GM23338 (cell line): ENCODE data around the gene SLC39A7. TPM values are rescaled to one million over a fixed set of nuclear protein-coding genes. Genes with fewer than 3 reads are reported as not detected.

ENCODE experiments used
- ATAC-seq: fragments of 200-7000 bp; cut with Tn5 transposase; 3 replicates; pipeline ENCODE4 v1.9.1; 2020
- DNase-seq: peaks from one replicate; pipeline ENCODE4 v3.0.0-alpha.2; 2015; ENCODE audit warnings: low spot score
- H2AFZ ChIP-seq: fragments of 200-600 bp; sonication (generic); 2 replicates; pipeline ENCODE4 v1.8.0; 2016; ENCODE audit warnings: antibody characterized with exemption, mild to moderate bottlenecking, moderate library complexity
- H3F3A ChIP-seq: fragments of 200-600 bp; sonication (generic); replicated peaks from 2 replicates; pipeline ENCODE4 v1.8.0; 2017; ENCODE audit warnings: antibody characterized with exemption, mixed run types, low read depth
- H3K27ac ChIP-seq: fragments of 200-600 bp; sonication (generic); 2 replicates; pipeline ENCODE4 v1.6.1; 2016; ENCODE audit warnings: low read depth
- H3K27me3 ChIP-seq: fragments of 200-600 bp; sonication (generic); 2 replicates; pipeline ENCODE4 v1.8.0; 2016; ENCODE audit warnings: mild to moderate bottlenecking, mixed run types, moderate library complexity; ENCODE audit not compliant: insufficient read depth
- H3K36me3 ChIP-seq: fragments of 200-600 bp; sonication (generic); 2 replicates; pipeline ENCODE4 v1.8.0; 2016; ENCODE audit warnings: mild to moderate bottlenecking; ENCODE audit not compliant: insufficient read depth
- H3K4me1 ChIP-seq: fragments of 200-600 bp; sonication (generic); 2 replicates; pipeline ENCODE4 v1.8.0; 2016; ENCODE audit warnings: mild to moderate bottlenecking, moderate library complexity; ENCODE audit not compliant: insufficient read depth
- H3K4me2 ChIP-seq: fragments of 200-600 bp; sonication (generic); 2 replicates; pipeline ENCODE4 v1.7.1; 2017; ENCODE audit warnings: mixed run types
- H3K4me3 ChIP-seq: fragments of 200-600 bp; sonication (generic); 2 replicates; pipeline ENCODE4 v1.6.1; 2016; ENCODE audit warnings: mixed run types
- H3K79me2 ChIP-seq: fragments of 200-600 bp; sonication (generic); replicated peaks from 2 replicates; pipeline ENCODE4 v1.8.0; 2017; ENCODE audit warnings: mild to moderate bottlenecking; ENCODE audit not compliant: insufficient read depth
- H3K9me2 ChIP-seq: fragments of 200-600 bp; sonication (generic); 2 replicates; pipeline ENCODE4 v1.8.0; 2017; ENCODE audit not compliant: insufficient read depth
- H4K20me1 ChIP-seq: fragments of 200-600 bp; sonication (generic); replicated peaks from 2 replicates; pipeline ENCODE4 v1.8.0; 2017; ENCODE audit warnings: mild to moderate bottlenecking; ENCODE audit not compliant: insufficient read depth
- H3K27ac Mint-ChIP-seq: 2 replicates; pipeline ENCODE4 v1.8.0; 2020; ENCODE audit warnings: inconsistent platforms, mild to moderate bottlenecking, moderate library complexity, mixed read lengths
- H3K27me3 Mint-ChIP-seq: 3 replicates; pipeline ENCODE4 v1.8.0; 2022; ENCODE audit warnings: low read depth, mild to moderate bottlenecking, moderate library complexity, mixed read lengths, inconsistent platforms; ENCODE audit not compliant: insufficient read depth, poor library complexity
- H3K36me3 Mint-ChIP-seq: 3 replicates; pipeline ENCODE4 v1.8.0; 2021; ENCODE audit warnings: low read depth, mild to moderate bottlenecking, inconsistent platforms, moderate library complexity, mixed read lengths
- H3K4me1 Mint-ChIP-seq: 3 replicates; pipeline ENCODE4 v1.8.0; 2020; ENCODE audit warnings: mild to moderate bottlenecking, inconsistent platforms, mixed read lengths
- H3K4me3 Mint-ChIP-seq: 3 replicates; pipeline ENCODE4 v1.8.0; 2021; ENCODE audit warnings: moderate library complexity, mild to moderate bottlenecking, inconsistent platforms, mixed read lengths
- H3K9me3 Mint-ChIP-seq: 3 replicates; pipeline ENCODE4 v1.8.0; 2020; ENCODE audit warnings: moderate library complexity, mild to moderate bottlenecking, inconsistent platforms, mixed read lengths
- CREB1 ChIP-seq: fragments of 250-450 bp; sonication (Bioruptor Pico); IDR thresholded peaks from 2 replicates; pipeline ENCODE4 v1.5.0; 2020; ENCODE audit warnings: low read depth, mild to moderate bottlenecking, moderate library complexity
- EZH2 ChIP-seq: fragments of 200-600 bp; sonication (generic); IDR thresholded peaks from one replicate; pipeline ENCODE4 v1.8.0; 2017; ENCODE audit warnings: antibody characterized with exemption, mild to moderate bottlenecking, low read depth; ENCODE audit not compliant: unreplicated experiment
- EZH2phosphoT487 ChIP-seq: fragments of 200-600 bp; sonication (generic); IDR thresholded peaks from one replicate; pipeline ENCODE4 v1.8.1; 2018; ENCODE audit warnings: antibody characterized with exemption; ENCODE audit not compliant: unreplicated experiment
- JUNB ChIP-seq: IDR thresholded peaks from one replicate; pipeline ENCODE4 v1.6.1; 2016; ENCODE audit warnings: antibody characterized with exemption; ENCODE audit not compliant: unreplicated experiment
- NANOG ChIP-seq: IDR thresholded peaks from 2 replicates; pipeline ENCODE4 v1.6.1; 2016; ENCODE audit warnings: antibody characterized with exemption, borderline replicate concordance
- POLR2AphosphoS5 ChIP-seq: IDR thresholded peaks from 2 replicates; pipeline ENCODE4 v1.6.1; 2016; ENCODE audit warnings: antibody characterized with exemption, low read depth
- ZNF331 ChIP-seq: fragments of 250-450 bp; sonication (Bioruptor Pico); IDR thresholded peaks from 2 replicates; pipeline ENCODE4 v1.5.0; 2020; ENCODE audit warnings: low read depth, mild to moderate bottlenecking, moderate library complexity
- polyA plus RNA-seq: library from polyadenylated mRNA; unstranded; fragments of >200 nt; fragmentation: Nextera tagmentation; extraction: Ambion mirVana; gene quantifications from 2 replicates; pipeline ENCODE4 v1.2.1, GENCODE V29; 2016
- total RNA-seq: library from RNA; depleted of rRNA; stranded (reverse); fragments of >200 nt; shearing (Covaris generic); gene quantifications from 2 replicates; pipeline ENCODE4 v1.2.3, GENCODE V29; 2014
- TF ChIP-seq, protein P1 (sequence below): fragments of 250-450 bp; sonication (Bioruptor Pico); IDR thresholded peaks from 2 replicates; pipeline ENCODE4 v1.5.0; 2020; ENCODE audit warnings: mild to moderate bottlenecking, moderate library complexity
- TF ChIP-seq, protein P2 (sequence below): IDR thresholded peaks from 2 replicates; pipeline ENCODE4 v1.6.1; 2016; ENCODE audit warnings: antibody characterized with exemption
- TF ChIP-seq, protein P3 (sequence below): IDR thresholded peaks from one replicate; pipeline ENCODE4 v1.6.1; 2018; ENCODE audit warnings: antibody characterized with exemption; ENCODE audit not compliant: unreplicated experiment
- TF ChIP-seq, protein P4 (sequence below), 2 experiments: fragments of 200-600 bp in 1 of 2; sonication (generic) in 1 of 2; conservative IDR thresholded peaks; 2 replicates each; pipeline versions ENCODE4 v1.5.1 to v1.6.1; 2016 to 2017; ENCODE audit warnings: antibody characterized with exemption in 2 of 2, low read depth in 2 of 2, mild to moderate bottlenecking in 2 of 2, moderate library complexity in 1 of 2

SLC39A7 gene
- total and polyA plus RNA-seq, 2 experiments from 2014 or later: 9.0 to 75.9 TPM

GRCh38 chr6:33163540-33163939 lies 37.1 kb upstream of the SLC39A7 start (continued):
- TF ChIP-seq EZH2phosphoT487 (no peak), NANOG (no peak), EZH2 (no peak)

DNA sequence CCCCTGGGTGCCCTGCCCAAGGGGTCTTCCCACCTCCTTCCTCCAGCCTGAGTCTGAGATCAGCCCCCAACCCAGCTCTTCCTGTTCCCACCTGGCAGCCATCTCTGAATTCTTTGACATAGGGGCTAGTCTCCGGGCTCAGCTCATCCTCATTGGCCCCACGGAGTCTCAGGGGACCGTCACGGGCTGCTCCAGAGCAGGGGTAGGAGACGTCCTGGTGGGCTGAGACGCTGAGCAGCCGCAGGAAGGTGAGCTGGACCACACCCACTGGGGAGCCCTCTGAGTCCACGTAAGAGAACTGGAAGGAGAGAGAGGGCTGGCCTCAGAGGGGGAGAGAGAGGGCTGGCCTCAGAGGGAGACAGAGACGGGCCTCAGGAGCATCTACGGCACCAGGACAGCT lies 36.5 kb upstream of the SLC39A7 start:
- Mint-ChIP-seq H3K4me3 (no peak overlapping the region; the same call in 2 of the 3 replicates), H3K4me1 (peaks cover 18% of the 10 kb centered on the region), H3K36me3 (no peaks in the 10 kb centered on the region), H3K27me3 (peaks cover 25% of the 10 kb centered on the region), H3K9me3 (no peaks in the 10 kb centered on the region; the same call in 1 of the 3 replicates), H3K27ac (no peak overlapping the region; the same call in 1 of the 2 replicates)
- H3K79me2 ChIP-seq: no peaks in the 10 kb centered on the region
- H3K9me2 ChIP-seq: no peaks in the 10 kb centered on the region
- no peak overlapping the region for H2AFZ ChIP-seq
- no peak for DNase-seq
- no peak for TF ChIP-seq EZH2phosphoT487
- no peak for TF ChIP-seq POLR2AphosphoS5
- no peak for TF ChIP-seq CREB1
- no peak for TF ChIP-seq EZH2
- TF ChIP-seq, protein P1, sequence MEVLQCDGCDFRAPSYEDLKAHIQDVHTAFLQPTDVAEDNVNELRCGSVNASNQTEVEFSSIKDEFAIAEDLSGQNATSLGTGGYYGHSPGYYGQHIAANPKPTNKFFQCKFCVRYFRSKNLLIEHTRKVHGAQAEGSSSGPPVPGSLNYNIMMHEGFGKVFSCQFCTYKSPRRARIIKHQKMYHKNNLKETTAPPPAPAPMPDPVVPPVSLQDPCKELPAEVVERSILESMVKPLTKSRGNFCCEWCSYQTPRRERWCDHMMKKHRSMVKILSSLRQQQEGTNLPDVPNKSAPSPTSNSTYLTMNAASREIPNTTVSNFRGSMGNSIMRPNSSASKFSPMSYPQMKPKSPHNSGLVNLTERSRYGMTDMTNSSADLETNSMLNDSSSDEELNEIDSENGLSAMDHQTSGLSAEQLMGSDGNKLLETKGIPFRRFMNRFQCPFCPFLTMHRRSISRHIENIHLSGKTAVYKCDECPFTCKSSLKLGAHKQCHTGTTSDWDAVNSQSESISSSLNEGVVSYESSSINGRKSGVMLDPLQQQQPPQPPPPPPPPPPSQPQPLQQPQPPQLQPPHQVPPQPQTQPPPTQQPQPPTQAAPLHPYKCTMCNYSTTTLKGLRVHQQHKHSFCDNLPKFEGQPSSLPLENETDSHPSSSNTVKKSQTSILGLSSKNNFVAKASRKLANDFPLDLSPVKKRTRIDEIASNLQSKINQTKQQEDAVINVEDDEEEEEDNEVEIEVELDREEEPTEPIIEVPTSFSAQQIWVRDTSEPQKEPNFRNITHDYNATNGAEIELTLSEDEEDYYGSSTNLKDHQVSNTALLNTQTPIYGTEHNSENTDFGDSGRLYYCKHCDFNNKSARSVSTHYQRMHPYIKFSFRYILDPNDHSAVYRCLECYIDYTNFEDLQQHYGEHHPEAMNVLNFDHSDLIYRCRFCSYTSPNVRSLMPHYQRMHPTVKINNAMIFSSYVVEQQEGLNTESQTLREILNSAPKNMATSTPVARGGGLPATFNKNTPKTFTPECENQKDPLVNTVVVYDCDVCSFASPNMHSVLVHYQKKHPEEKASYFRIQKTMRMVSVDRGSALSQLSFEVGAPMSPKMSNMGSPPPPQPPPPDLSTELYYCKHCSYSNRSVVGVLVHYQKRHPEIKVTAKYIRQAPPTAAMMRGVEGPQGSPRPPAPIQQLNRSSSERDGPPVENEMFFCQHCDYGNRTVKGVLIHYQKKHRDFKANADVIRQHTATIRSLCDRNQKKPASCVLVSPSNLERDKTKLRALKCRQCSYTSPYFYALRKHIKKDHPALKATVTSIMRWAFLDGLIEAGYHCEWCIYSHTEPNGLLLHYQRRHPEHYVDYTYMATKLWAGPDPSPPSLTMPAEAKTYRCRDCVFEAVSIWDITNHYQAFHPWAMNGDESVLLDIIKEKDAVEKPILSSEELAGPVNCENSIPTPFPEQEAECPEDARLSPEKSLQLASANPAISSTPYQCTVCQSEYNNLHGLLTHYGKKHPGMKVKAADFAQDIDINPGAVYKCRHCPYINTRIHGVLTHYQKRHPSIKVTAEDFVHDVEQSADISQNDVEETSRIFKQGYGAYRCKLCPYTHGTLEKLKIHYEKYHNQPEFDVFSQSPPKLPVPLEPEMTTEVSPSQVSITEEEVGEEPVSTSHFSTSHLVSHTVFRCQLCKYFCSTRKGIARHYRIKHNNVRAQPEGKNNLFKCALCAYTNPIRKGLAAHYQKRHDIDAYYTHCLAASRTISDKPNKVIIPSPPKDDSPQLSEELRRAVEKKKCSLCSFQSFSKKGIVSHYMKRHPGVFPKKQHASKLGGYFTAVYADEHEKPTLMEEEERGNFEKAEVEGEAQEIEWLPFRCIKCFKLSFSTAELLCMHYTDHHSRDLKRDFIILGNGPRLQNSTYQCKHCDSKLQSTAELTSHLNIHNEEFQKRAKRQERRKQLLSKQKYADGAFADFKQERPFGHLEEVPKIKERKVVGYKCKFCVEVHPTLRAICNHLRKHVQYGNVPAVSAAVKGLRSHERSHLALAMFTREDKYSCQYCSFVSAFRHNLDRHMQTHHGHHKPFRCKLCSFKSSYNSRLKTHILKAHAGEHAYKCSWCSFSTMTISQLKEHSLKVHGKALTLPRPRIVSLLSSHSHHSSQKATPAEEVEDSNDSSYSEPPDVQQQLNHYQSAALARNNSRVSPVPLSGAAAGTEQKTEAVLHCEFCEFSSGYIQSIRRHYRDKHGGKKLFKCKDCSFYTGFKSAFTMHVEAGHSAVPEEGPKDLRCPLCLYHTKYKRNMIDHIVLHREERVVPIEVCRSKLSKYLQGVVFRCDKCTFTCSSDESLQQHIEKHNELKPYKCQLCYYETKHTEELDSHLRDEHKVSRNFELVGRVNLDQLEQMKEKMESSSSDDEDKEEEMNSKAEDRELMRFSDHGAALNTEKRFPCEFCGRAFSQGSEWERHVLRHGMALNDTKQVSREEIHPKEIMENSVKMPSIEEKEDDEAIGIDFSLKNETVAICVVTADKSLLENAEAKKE (CRISPR knock-in tag): no peak
- no peak for TF ChIP-seq NANOG
- TF ChIP-seq, protein P2, sequence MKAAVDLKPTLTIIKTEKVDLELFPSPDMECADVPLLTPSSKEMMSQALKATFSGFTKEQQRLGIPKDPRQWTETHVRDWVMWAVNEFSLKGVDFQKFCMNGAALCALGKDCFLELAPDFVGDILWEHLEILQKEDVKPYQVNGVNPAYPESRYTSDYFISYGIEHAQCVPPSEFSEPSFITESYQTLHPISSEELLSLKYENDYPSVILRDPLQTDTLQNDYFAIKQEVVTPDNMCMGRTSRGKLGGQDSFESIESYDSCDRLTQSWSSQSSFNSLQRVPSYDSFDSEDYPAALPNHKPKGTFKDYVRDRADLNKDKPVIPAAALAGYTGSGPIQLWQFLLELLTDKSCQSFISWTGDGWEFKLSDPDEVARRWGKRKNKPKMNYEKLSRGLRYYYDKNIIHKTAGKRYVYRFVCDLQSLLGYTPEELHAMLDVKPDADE: no peak
- TF ChIP-seq, protein P3, sequence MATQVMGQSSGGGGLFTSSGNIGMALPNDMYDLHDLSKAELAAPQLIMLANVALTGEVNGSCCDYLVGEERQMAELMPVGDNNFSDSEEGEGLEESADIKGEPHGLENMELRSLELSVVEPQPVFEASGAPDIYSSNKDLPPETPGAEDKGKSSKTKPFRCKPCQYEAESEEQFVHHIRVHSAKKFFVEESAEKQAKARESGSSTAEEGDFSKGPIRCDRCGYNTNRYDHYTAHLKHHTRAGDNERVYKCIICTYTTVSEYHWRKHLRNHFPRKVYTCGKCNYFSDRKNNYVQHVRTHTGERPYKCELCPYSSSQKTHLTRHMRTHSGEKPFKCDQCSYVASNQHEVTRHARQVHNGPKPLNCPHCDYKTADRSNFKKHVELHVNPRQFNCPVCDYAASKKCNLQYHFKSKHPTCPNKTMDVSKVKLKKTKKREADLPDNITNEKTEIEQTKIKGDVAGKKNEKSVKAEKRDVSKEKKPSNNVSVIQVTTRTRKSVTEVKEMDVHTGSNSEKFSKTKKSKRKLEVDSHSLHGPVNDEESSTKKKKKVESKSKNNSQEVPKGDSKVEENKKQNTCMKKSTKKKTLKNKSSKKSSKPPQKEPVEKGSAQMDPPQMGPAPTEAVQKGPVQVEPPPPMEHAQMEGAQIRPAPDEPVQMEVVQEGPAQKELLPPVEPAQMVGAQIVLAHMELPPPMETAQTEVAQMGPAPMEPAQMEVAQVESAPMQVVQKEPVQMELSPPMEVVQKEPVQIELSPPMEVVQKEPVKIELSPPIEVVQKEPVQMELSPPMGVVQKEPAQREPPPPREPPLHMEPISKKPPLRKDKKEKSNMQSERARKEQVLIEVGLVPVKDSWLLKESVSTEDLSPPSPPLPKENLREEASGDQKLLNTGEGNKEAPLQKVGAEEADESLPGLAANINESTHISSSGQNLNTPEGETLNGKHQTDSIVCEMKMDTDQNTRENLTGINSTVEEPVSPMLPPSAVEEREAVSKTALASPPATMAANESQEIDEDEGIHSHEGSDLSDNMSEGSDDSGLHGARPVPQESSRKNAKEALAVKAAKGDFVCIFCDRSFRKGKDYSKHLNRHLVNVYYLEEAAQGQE: no peak
- no peak for TF ChIP-seq ZNF331
- no peak for TF ChIP-seq JUNB
- TF ChIP-seq, protein P4, sequence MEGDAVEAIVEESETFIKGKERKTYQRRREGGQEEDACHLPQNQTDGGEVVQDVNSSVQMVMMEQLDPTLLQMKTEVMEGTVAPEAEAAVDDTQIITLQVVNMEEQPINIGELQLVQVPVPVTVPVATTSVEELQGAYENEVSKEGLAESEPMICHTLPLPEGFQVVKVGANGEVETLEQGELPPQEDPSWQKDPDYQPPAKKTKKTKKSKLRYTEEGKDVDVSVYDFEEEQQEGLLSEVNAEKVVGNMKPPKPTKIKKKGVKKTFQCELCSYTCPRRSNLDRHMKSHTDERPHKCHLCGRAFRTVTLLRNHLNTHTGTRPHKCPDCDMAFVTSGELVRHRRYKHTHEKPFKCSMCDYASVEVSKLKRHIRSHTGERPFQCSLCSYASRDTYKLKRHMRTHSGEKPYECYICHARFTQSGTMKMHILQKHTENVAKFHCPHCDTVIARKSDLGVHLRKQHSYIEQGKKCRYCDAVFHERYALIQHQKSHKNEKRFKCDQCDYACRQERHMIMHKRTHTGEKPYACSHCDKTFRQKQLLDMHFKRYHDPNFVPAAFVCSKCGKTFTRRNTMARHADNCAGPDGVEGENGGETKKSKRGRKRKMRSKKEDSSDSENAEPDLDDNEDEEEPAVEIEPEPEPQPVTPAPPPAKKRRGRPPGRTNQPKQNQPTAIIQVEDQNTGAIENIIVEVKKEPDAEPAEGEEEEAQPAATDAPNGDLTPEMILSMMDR (conservative IDR thresholded peaks at IDR 0.05; ENCODE audit: low read depth in 2 of 2): no peak
- peaks cover 15% of the 10 kb centered on the region for H3K27me3 ChIP-seq
- H3F3A ChIP-seq: 0 out of 2 replicates have a peak, but pooled peaks cover 3% of the 10 kb centered on the region
- peaks cover 12% of the 10 kb centered on the region for H3K4me1 ChIP-seq
- H3K4me2 ChIP-seq: no peak overlapping the region
- H3K4me3 ChIP-seq: no peak overlapping the region
- no peaks in the 10 kb centered on the region for H3K36me3 ChIP-seq
- no peak for ATAC-seq
- no peaks in the 10 kb centered on the region for H4K20me1 ChIP-seq
- no peak overlapping the region for H3K27ac ChIP-seq
